ENCODE measurements around the gene NELFA.

The NELFA gene

GRCh38 chr4:2048831-2049230, 40.1 kb upstream of the NELFA start:
- no peak overlapping the region for H3K4me3 ChIP-seq (ENCODE audit: low read depth, low read length)
- TF ChIP-seq CTCF (IDR thresholded peaks at IDR 0.05; ENCODE audit: insufficient read depth, low read depth, low read length, missing control alignments) = no peak
- no peak for DNase-seq (ENCODE audit: low read depth)

GRCh38 chr4:2047781-2048581, 39.2 kb upstream of the NELFA start:
- no peak overlapping the region for H3K4me3 ChIP-seq (ENCODE audit: low read depth, low read length)
- TF ChIP-seq CTCF (IDR thresholded peaks at IDR 0.05; ENCODE audit: insufficient read depth, low read depth, low read length, missing control alignments) = no peak
- DNase-seq (ENCODE audit: low read depth) = no peak

DNA sequence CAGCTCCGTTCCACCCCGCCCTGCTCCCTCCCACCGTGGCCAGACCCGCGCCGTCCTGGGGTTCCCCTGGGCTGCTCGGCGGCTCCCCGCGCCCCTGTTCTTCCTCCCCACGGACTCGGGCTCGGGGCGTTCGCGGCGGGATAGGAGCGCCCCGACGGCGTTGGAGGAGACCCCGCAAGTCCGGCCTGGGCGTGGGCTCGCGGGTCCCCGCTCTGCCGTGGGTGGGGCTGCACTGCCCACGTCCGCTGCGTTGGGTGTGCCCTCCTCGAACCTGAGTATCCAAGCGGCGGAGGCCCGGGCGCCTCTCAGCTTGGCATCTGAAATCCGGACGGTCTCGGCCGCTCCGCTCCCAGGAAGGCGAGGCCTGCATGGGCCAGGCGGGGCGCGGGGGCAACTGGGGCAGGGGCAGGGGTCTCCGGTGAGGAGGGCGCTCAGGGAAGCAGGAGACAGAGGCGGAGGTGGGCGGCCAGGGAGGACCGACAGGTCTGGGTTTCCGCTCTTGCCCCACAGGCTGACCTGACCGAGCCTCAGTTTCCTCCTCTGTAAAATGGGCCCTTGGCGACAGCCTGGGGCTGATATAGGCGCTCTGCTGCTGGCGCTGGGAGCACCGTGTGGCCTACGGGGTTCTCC, 38.4 kb upstream of the NELFA start:
- no peak overlapping the region for H3K4me3 ChIP-seq (ENCODE audit: low read depth, low read length)
- no peak for TF ChIP-seq CTCF (IDR thresholded peaks at IDR 0.05; ENCODE audit: insufficient read depth, low read depth, low read length, missing control alignments)
- DNase-seq (ENCODE audit: low read depth) = no peak

DNA sequence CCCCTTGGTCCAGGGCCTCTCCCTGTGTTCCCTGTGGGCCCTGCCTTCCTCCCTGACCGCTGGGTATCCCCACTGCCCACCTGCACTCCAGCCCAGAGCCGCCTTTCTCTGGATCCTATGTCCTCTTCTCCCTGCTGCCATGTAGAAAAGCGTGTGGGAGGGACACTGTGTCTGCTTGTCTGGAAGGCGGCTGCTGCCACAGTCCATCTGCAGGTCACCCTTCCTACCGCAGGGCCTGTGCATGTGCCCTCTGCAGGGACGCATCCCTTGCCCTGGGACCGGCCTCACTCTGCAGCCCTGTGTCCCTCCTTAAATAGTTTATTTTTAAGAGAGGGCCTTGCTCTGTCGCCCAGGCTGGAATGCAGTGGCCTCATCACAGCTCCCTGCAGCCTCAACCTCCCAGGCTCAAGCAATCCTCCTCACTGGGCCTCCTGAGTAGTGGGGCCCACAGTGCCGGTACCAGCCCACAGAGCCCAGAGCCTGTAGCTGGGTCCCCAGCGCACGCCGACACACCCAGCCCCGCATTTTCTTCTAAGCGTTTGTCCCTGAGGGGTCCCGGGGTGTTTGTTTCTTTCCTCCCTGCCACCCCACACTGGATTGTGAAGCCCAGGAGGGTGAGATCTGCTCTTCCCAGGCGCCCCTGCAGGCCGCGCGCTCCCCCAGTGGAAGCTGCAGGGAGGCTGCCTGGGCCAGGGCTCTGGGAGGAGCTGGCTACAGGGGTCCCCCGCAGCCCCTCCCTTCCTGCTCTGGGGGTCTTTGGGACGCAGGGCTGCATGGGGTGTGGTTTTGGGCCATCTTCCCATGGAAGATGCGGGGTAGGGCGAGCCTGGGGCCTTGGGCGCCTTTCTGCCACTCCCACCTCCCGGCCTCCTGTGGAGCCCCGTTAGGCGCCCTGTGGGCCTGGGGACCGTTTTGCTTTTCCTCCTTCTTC, 37.5 kb upstream of the NELFA start:
- TF ChIP-seq CTCF (IDR thresholded peaks at IDR 0.05; ENCODE audit: insufficient read depth, low read depth, low read length, missing control alignments) = no peak
- no peak for DNase-seq (ENCODE audit: low read depth)
- no peak overlapping the region for H3K4me3 ChIP-seq (ENCODE audit: low read depth, low read length)

GRCh38 chr4:2045518-2045951, 36.8 kb upstream of the NELFA start:
- no peak for TF ChIP-seq CTCF (IDR thresholded peaks at IDR 0.05; ENCODE audit: insufficient read depth, low read depth, low read length, missing control alignments)
- DNase-seq (ENCODE audit: low read depth) = no peak
- no peak overlapping the region for H3K4me3 ChIP-seq (ENCODE audit: low read depth, low read length)

DNA sequence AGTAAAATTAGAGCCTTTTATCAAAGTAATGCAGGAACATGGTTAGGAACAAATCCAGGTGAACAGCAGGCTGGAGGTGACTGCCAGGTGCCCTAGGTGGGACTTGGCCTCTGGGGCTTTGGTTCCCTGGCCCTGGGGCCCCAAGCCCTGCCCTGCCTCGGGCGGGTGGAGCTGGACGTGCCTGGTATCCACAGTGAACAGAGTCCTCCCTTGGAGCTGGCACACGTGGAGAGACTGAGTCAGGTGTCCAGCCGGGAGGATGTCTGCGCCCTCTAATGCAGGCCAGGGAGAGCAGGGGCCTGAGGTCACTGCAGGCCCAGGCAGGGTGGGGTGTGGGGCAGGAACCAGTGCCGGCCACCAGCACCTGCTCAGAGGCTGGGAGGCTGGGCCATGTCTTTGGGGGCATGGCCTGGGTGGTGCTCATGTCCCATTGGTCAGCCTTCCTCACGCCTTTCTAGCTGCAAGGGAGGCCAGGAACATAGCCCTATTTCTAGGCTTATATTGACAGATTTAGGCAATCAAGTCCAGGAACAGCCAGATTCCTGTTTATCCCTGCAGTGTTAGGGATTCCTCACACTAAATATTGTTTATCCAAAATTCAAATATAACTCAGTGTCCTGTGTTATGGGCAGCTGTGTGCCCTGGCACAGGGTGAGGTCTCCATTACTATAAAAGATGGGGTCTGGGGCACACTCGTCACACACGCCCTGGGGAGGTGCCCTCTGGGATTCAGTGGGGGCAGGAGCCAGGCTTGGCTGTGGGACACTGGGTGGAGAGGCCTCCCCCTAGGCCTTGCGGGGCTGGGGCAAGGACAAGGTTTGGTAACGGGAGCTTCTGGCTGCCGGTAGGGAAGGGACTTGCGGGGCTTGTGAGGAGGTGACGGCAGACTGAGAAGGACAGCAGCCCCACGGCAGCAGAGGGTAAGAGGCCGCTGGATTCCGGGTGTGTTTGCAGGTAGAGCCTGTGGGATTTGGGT, 36.1 kb upstream of the NELFA start:
- DNase-seq (ENCODE audit: low read depth) = no peak
- TF ChIP-seq CTCF (IDR thresholded peaks at IDR 0.05; ENCODE audit: insufficient read depth, low read depth, low read length, missing control alignments) = no peak
- H3K4me3 ChIP-seq (ENCODE audit: low read depth, low read length) = no peak overlapping the region

All from GM12865 (cell line).